Esophagus muscularis mucosa (tissue), 4 donors: ENCODE data around the gene SEMA7A. TPM values are rescaled to one million over a fixed set of nuclear protein-coding genes. Genes with fewer than 3 reads are reported as not detected.

Source experiments
- DNase-seq: peaks from one replicate; pipeline ENCODE4 v3.0.0-alpha.2; 2017; ENCODE audit errors: extremely low spot score
- H3K27ac ChIP-seq, 4 donors: fragments of 200-600 bp; sonication (generic); replicated peaks in 1 of 4; 1 replicate in 3 of 4; 2 replicates in 1 of 4; pipeline ENCODE4 v1.5.1; 2016 to 2019; ENCODE audit warnings: mild to moderate bottlenecking in 1 of 4
- H3K27me3 ChIP-seq, 4 donors: fragments of 200-600 bp; sonication (generic); one replicate each; pipeline versions ENCODE4 v1.5.1 to v1.6.0; 2016 to 2019
- H3K36me3 ChIP-seq, 4 donors: fragments of 200-600 bp; sonication (generic); one replicate each; pipeline ENCODE4 v1.5.1; 2016 to 2019
- H3K4me1 ChIP-seq, 4 donors: fragments of 200-600 bp; sonication (generic); one replicate each; pipeline ENCODE4 v1.5.1; 2016 to 2019
- H3K4me3 ChIP-seq, 4 donors: fragments of 200-600 bp; sonication (generic); 1 replicate in 2 of 4; 2 replicates in 2 of 4; pipeline ENCODE4 v1.5.1; 2016 to 2019; ENCODE audit warnings: mild to moderate bottlenecking in 4 of 4, moderate library complexity in 1 of 4
- H3K9me3 ChIP-seq, 4 donors: fragments of 200-600 bp; sonication (generic); 1 replicate in 3 of 4; 2 replicates in 1 of 4; pipeline ENCODE4 v1.5.1; 2016 to 2019
- CTCF ChIP-seq, 3 experiments: fragments of 200-600 bp in 2 of 3; fragments of 450-650 bp in 1 of 3; sonication (generic) in 2 of 3; IDR thresholded peaks; one replicate each; pipeline ENCODE4 v1.5.1; 2017 to 2019; ENCODE audit warnings: antibody characterized with exemption in 3 of 3, mild to moderate bottlenecking in 2 of 3, moderate library complexity in 1 of 3
- EP300 ChIP-seq: sonication (generic); formaldehyde crosslinking; IDR thresholded peaks from one replicate; pipeline ENCODE4 v1.6.1; 2017; ENCODE audit warnings: antibody characterized with exemption
- POLR2A ChIP-seq: fragments of 450-650 bp; IDR thresholded peaks from one replicate; pipeline ENCODE4 v1.6.1; 2017; ENCODE audit warnings: antibody characterized with exemption, moderate library complexity, mild to moderate bottlenecking, low read depth
- POLR2AphosphoS5 ChIP-seq, 2 donors: sonication (generic); formaldehyde crosslinking; IDR thresholded peaks; one replicate each; pipeline ENCODE4 v1.6.1; 2017; ENCODE audit warnings: antibody characterized with exemption in 2 of 2
- WGBS: methylation state at CpG from one replicate; pipeline ENCODE4 v1.1.5; 2018; 5-methylcytosine and 5-hydroxymethylcytosine counted together
- intact Hi-C: fragments of 100-400 bp; cut with DNase I; formaldehyde crosslinking; loops from one replicate; pipeline ENCODE4 v1.15.1; 2023
- total RNA-seq, 4 donors: library from RNA; depleted of rRNA; stranded (reverse); fragments of >200 nt; gene quantifications; one replicate each; pipeline versions ENCODE4 v1.1.0 to v1.2.1, GENCODE V29; 2016

The SEMA7A gene
- total RNA-seq, 4 donors from 2014 or later: 1.2 to 4.1 (median 2.7) TPM

- no peak for TF ChIP-seq POLR2A
- no peak for TF ChIP-seq POLR2AphosphoS5 (IDR thresholded peaks at IDR 0.05)
- no peak for TF ChIP-seq EP300
- TF ChIP-seq CTCF (IDR thresholded peaks at IDR 0.05): no peak
- no peak for DNase-seq
- Histone ChIP-seq H3K4me1 (peaks cover 5 to 14% (median 10%) of the 10 kb centered on the region in 4 donors), H3K4me3 (no peak overlapping the region), H3K27ac (no peak overlapping the region), H3K36me3 (peaks cover 0 to 12% (median 10%) of the 10 kb centered on the region in 4 donors), H3K27me3 (no peaks in the 10 kb centered on the region), H3K9me3 (no peaks in the 10 kb centered on the region)
- intact Hi-C loops: no loop called here
- WGBS: 72% methylated on average over 14 of the region's 19 CpGs
Measured at GRCh38 chr15:74415966-74416916, 17.5 kb downstream of the SEMA7A start.

GRCh38 chr15:74414603-74415338 lies 19.0 kb downstream of the SEMA7A start:
- Histone ChIP-seq H3K4me3 (no peak overlapping the region), H3K27me3 (no peaks in the 10 kb centered on the region), H3K4me1 (peaks cover 0 to 10% (median 2%) of the 10 kb centered on the region in 4 donors), H3K9me3 (no peaks in the 10 kb centered on the region), H3K36me3 (peaks cover 0 to 24% (median 17%) of the 10 kb centered on the region in 4 donors), H3K27ac (no peak overlapping the region)
- no peak for TF ChIP-seq POLR2A
- TF ChIP-seq EP300: no peak
- no peak for TF ChIP-seq POLR2AphosphoS5 (IDR thresholded peaks at IDR 0.05)
- no peak for TF ChIP-seq CTCF (IDR thresholded peaks at IDR 0.05)
- no peak for DNase-seq
- 97% methylated on average over 9 of the region's 12 CpGs for WGBS
- intact Hi-C loops: no loop called here

- intact Hi-C loops: no loop called here
- Histone ChIP-seq H3K36me3 (peaks cover 0 to 24% (median 17%) of the 10 kb centered on the region in 4 donors), H3K27me3 (peaks cover 0 to 2% (median 0%) of the 10 kb centered on the region in 4 donors), H3K27ac (no peak overlapping the region), H3K4me1 (peaks cover 0 to 10% (median 2%) of the 10 kb centered on the region in 4 donors), H3K9me3 (no peaks in the 10 kb centered on the region), H3K4me3 (no peak overlapping the region)
- no peak for DNase-seq
- TF ChIP-seq EP300 (no peak), POLR2A (no peak), POLR2AphosphoS5 (IDR thresholded peaks at IDR 0.05) (no peak), CTCF (IDR thresholded peaks at IDR 0.05) (no peak)
- WGBS: 91% methylated on average over 5 of the region's 5 CpGs
Measured at GRCh38 chr15:74414081-74414580, 19.6 kb downstream of the SEMA7A start.

GRCh38 chr15:74413350-74414080 lies 20.2 kb downstream of the SEMA7A start:
- no peak for TF ChIP-seq EP300
- no peak for TF ChIP-seq CTCF (IDR thresholded peaks at IDR 0.05)
- TF ChIP-seq POLR2A: no peak
- no peak for TF ChIP-seq POLR2AphosphoS5 (IDR thresholded peaks at IDR 0.05)
- H3K9me3 ChIP-seq: no peaks in the 10 kb centered on the region
- WGBS: 88% methylated on average over 9 of the region's 9 CpGs
- intact Hi-C loops: no loop called here
- H3K4me1 ChIP-seq: peaks cover 0 to 10% (median 2%) of the 10 kb centered on the region in 4 donors
- peaks cover 0 to 24% (median 17%) of the 10 kb centered on the region in 4 donors for H3K36me3 ChIP-seq
- H3K4me3 ChIP-seq: no peak overlapping the region
- DNase-seq: no peak
- H3K27ac ChIP-seq: no peak overlapping the region
- peaks cover 0 to 6% (median 0%) of the 10 kb centered on the region in 4 donors for H3K27me3 ChIP-seq
